ENCODE measurements around the gene MARK2.

GRCh38 chr11:63933459-63933858 lies 94.5 kb downstream of the MARK2 start:
- no peak for TF ChIP-seq POLR2A (IDR thresholded peaks at IDR 0.05; ENCODE audit: low read depth, low read length)
- no peak for TF ChIP-seq SKIL (IDR thresholded peaks at IDR 0.05; ENCODE audit: low read depth, poor library complexity, severe bottlenecking)
- no peak for TF ChIP-seq ELK1 (IDR thresholded peaks at IDR 0.05; ENCODE audit: low read depth, low read length)
- no peak for TF ChIP-seq PRDM15 (CRISPR knock-in tag; IDR thresholded peaks at IDR 0.05)
- TF ChIP-seq NFYB (IDR thresholded peaks at IDR 0.05; ENCODE audit: insufficient read depth, low read depth, low read length), result no peak
- no peak for TF ChIP-seq CBFB (IDR thresholded peaks at IDR 0.05; ENCODE audit: low read depth)
- TF ChIP-seq ZZZ3 (IDR thresholded peaks at IDR 0.05; ENCODE audit: control insufficient read depth, insufficient read length, low read depth), result no peak
- no peak for TF ChIP-seq SREBF1 (IDR thresholded peaks at IDR 0.05; ENCODE audit: low read length)
- no peak for TF ChIP-seq ZNF274 (IDR thresholded peaks at IDR 0.05; ENCODE audit: insufficient read depth, insufficient read length)
- no peak for TF ChIP-seq ESRRA (IDR thresholded peaks at IDR 0.05; ENCODE audit: low read length)

Data from GM12878 (cell line).